ENCODE data around the gene FRMPD3. TPM values are rescaled to one million over a fixed set of nuclear protein-coding genes. Genes with fewer than 3 reads are reported as not detected.

The FRMPD3 gene
- total RNA-seq, result not detected in 2 replicates

GRCh38 chrX:107448998-107449835 lies at the start of gene FRMPD3:
TSS of gene FRMPD3 (plus strand) at chrX:107449652. CDS start at chrX:107526589, 76,937 bp downstream.

Other genes with a start within 250 kb of the FRMPD3 start
- 3.1 and 4.3 TPM in 2 replicates for gene NUP62CL, start 243.2 kb upstream of the FRMPD3 start, total RNA-seq
- gene DNAAF6, start 243.0 kb upstream of the FRMPD3 start, total RNA-seq, result not detected in 2 replicates
- 20.5 and 31.1 TPM in 2 replicates for gene PRPS1, start 178.9 kb downstream of the FRMPD3 start, total RNA-seq